Astrocyte (in vitro differentiated cells and primary cell): Measurements from ENCODE around the gene C3. TPM values are rescaled to one million over a fixed set of nuclear protein-coding genes. Genes with fewer than 3 reads are reported as not detected.
"Not testable (repeated sequence)": the region's sequence is repeated elsewhere in the genome, so short reads cannot be mapped to it uniquely, and the experiment has no call there.

Source experiments
- DNase-seq: peaks from one replicate; pipeline ENCODE4 v3.0.0-alpha.2; 2010; ENCODE audit warnings: low read depth
- FAIRE-seq: peaks from 2 replicates; lab custom pipeline; 2011; peaks lifted over from hg19 to GRCh38; lab: Jason Lieb, UNC
- H2AFZ ChIP-seq: 2 replicates; pipeline ENCODE4 v1.6.0; 2012; ENCODE audit warnings: low read depth, low read length, inconsistent platforms
- H3K27ac ChIP-seq: 2 replicates; pipeline ENCODE4 v1.5.1; 2011; ENCODE audit warnings: low read depth, low read length, inconsistent platforms
- H3K27me3 ChIP-seq: 2 replicates; pipeline ENCODE4 v1.6.0; 2011; ENCODE audit warnings: low read length, inconsistent platforms; ENCODE audit not compliant: insufficient read depth
- H3K36me3 ChIP-seq: 2 replicates; pipeline ENCODE4 v1.5.1; 2011; ENCODE audit warnings: low read length, inconsistent platforms; ENCODE audit not compliant: insufficient read depth
- H3K4me1 ChIP-seq: 2 replicates; pipeline ENCODE4 v1.5.1; 2011; ENCODE audit warnings: low read length, inconsistent platforms; ENCODE audit not compliant: insufficient read depth
- H3K4me2 ChIP-seq: 2 replicates; pipeline ENCODE4 v1.6.0; 2012; ENCODE audit warnings: low read length, inconsistent platforms
- H3K4me3 ChIP-seq: 2 replicates; pipeline ENCODE4 v1.5.1; 2011; ENCODE audit warnings: low read depth, mild to moderate bottlenecking, low read length, inconsistent platforms; ENCODE audit not compliant: insufficient read depth
- H3K79me2 ChIP-seq: 2 replicates; pipeline ENCODE4 v1.6.0; 2012; ENCODE audit warnings: mild to moderate bottlenecking, low read length, inconsistent platforms; ENCODE audit not compliant: insufficient read depth
- H3K9ac ChIP-seq: 2 replicates; pipeline ENCODE4 v1.6.0; 2012; ENCODE audit warnings: mild to moderate bottlenecking, low read length, inconsistent platforms
- H3K9me3 ChIP-seq: 2 replicates; pipeline ENCODE4 v1.5.1; 2012; ENCODE audit warnings: low read depth, mild to moderate bottlenecking, low read length, inconsistent platforms; ENCODE audit not compliant: insufficient read depth
- H4K20me1 ChIP-seq: 2 replicates; pipeline ENCODE4 v1.6.0; 2012; ENCODE audit warnings: low read length, inconsistent platforms; ENCODE audit not compliant: insufficient read depth
- H3K27ac Mint-ChIP-seq: one replicate; pipeline ENCODE4 v1.8.0; 2021; ENCODE audit warnings: mild to moderate bottlenecking, mixed read lengths; ENCODE audit not compliant: unreplicated experiment
- H3K27me3 Mint-ChIP-seq: one replicate; pipeline ENCODE4 v1.8.0; 2021; ENCODE audit warnings: low read depth, mixed read lengths; ENCODE audit not compliant: unreplicated experiment
- H3K36me3 Mint-ChIP-seq: one replicate; pipeline ENCODE4 v1.8.0; 2021; ENCODE audit warnings: low read depth, mixed read lengths; ENCODE audit not compliant: unreplicated experiment
- H3K4me1 Mint-ChIP-seq: one replicate; pipeline ENCODE4 v1.8.0; 2021; ENCODE audit warnings: low read depth, mixed read lengths; ENCODE audit not compliant: unreplicated experiment
- H3K4me3 Mint-ChIP-seq: one replicate; pipeline ENCODE4 v1.8.0; 2021; ENCODE audit warnings: mild to moderate bottlenecking, moderate library complexity, mixed read lengths; ENCODE audit not compliant: unreplicated experiment
- H3K9me3 Mint-ChIP-seq: one replicate; pipeline ENCODE4 v1.8.0; 2021; ENCODE audit warnings: mild to moderate bottlenecking, mixed read lengths; ENCODE audit not compliant: unreplicated experiment
- CTCF ChIP-seq: IDR thresholded peaks from 2 replicates; pipeline ENCODE4 v1.5.1; 2011; ENCODE audit warnings: low read depth, mild to moderate bottlenecking, inconsistent platforms, low read length, moderate library complexity; ENCODE audit not compliant: insufficient read depth
- EZH2 ChIP-seq: IDR thresholded peaks from 2 replicates; pipeline ENCODE4 v1.6.1; 2012; ENCODE audit warnings: mild to moderate bottlenecking, low read length, inconsistent platforms; ENCODE audit not compliant: insufficient read depth
- total RNA-seq: library from RNA; stranded (reverse); gene quantifications from 2 replicates; pipeline ENCODE4 v1.2.1, GENCODE V29; 2021

Gene C3
- total RNA-seq, 1 donor from 2014 or later: 2.4 TPM

- Histone ChIP-seq H3K36me3 (peaks cover 30% of the 10 kb centered on the region), H4K20me1 (peaks cover 22% of the 10 kb centered on the region), H3K4me1 (peaks cover 27% of the 10 kb centered on the region)
- FAIRE-seq, H3K27ac Mint-ChIP-seq, H3K27ac ChIP-seq, H3K9me3 ChIP-seq, H3K27me3 ChIP-seq, H3K79me2 ChIP-seq, H2AFZ ChIP-seq, DNase-seq, H3K27me3 Mint-ChIP-seq, H3K9me3 Mint-ChIP-seq, H3K9ac ChIP-seq, H3K4me2 ChIP-seq, H3K4me3 Mint-ChIP-seq, H3K4me3 ChIP-seq: not testable (repeated sequence)
- peaks cover 22% of the 10 kb centered on the region for H3K36me3 Mint-ChIP-seq
- H3K4me1 Mint-ChIP-seq: peaks cover 19% of the 10 kb centered on the region
Observed at GRCh38 chr19:6748543-6748942, 28.1 kb upstream of the C3 start.

GRCh38 chr19:6745965-6746364 lies 25.5 kb upstream of the C3 start:
- peaks cover 3% of the 10 kb centered on the region for H3K9me3 Mint-ChIP-seq
- DNase-seq (no peak), FAIRE-seq (no peak)
- no peak overlapping the region for H2AFZ ChIP-seq
- H3K4me2 ChIP-seq: no peak overlapping the region
- H3K4me3 ChIP-seq: no peak overlapping the region
- peaks cover 17% of the 10 kb centered on the region for H3K79me2 ChIP-seq
- peaks cover 22% of the 10 kb centered on the region for H4K20me1 ChIP-seq
- peaks cover 19% of the 10 kb centered on the region for H3K36me3 Mint-ChIP-seq
- no peak overlapping the region for H3K27ac ChIP-seq
- H3K4me1 Mint-ChIP-seq: peaks cover 23% of the 10 kb centered on the region
- H3K4me3 Mint-ChIP-seq: peak overlapping the region; percentile 66
- H3K4me1 ChIP-seq: peaks cover 22% of the 10 kb centered on the region
- peaks cover 30% of the 10 kb centered on the region for H3K36me3 ChIP-seq
- H3K27me3 ChIP-seq: no peaks in the 10 kb centered on the region
- no peaks in the 10 kb centered on the region for H3K9me3 ChIP-seq
- no peak overlapping the region for H3K27ac Mint-ChIP-seq
- no peak overlapping the region for H3K9ac ChIP-seq
- TF ChIP-seq EZH2 (no peak), CTCF (no peak)
- H3K27me3 Mint-ChIP-seq: no peaks in the 10 kb centered on the region

GRCh38 chr19:6744381-6745301 lies 24.2 kb upstream of the C3 start:
- Histone ChIP-seq H3K4me2 (peak overlapping the region; percentile 83), H4K20me1 (peaks cover 22% of the 10 kb centered on the region), H2AFZ (peak overlapping the region; percentile 57), H3K27ac (peak overlapping the region; percentile 80), H3K27me3 (no peaks in the 10 kb centered on the region), H3K79me2 (peaks cover 29% of the 10 kb centered on the region), H3K4me1 (peaks cover 22% of the 10 kb centered on the region), H3K4me3 (peak overlapping the region; percentile 24), H3K9me3 (no peaks in the 10 kb centered on the region), H3K36me3 (peaks cover 26% of the 10 kb centered on the region), H3K9ac (peak overlapping the region; percentile 65)
- DNase-seq (peak; percentile 72), FAIRE-seq (no peak)
- H3K4me3 Mint-ChIP-seq: peak overlapping the region; percentile 72
- TF ChIP-seq CTCF (no peak), EZH2 (no peak)
- peak overlapping the region; percentile 89 for H3K27ac Mint-ChIP-seq
- peaks cover 3% of the 10 kb centered on the region for H3K9me3 Mint-ChIP-seq
- H3K36me3 Mint-ChIP-seq: peaks cover 17% of the 10 kb centered on the region
- no peaks in the 10 kb centered on the region for H3K27me3 Mint-ChIP-seq
- H3K4me1 Mint-ChIP-seq: peaks cover 22% of the 10 kb centered on the region
